K562 (cell line): ENCODE data around the gene ZEB2. TPM values are rescaled to one million over a fixed set of nuclear protein-coding genes. Genes with fewer than 3 reads are reported as not detected.

Source experiments
- BRD9 ChIP-seq: fragments of 450-650 bp; IDR thresholded peaks from 2 replicates; pipeline ENCODE4 v1.6.1; 2018; ENCODE audit warnings: low read depth; ENCODE audit not compliant: partially characterized antibody
- CBX1 ChIP-seq: sonication (generic); IDR thresholded peaks from 2 replicates; pipeline ENCODE4 v1.6.1; 2016; ENCODE audit warnings: antibody characterized with exemption, low read depth, mild to moderate bottlenecking
- FOSL1 ChIP-seq: fragments of 200-800 bp; sonication (Bioruptor generic); conservative IDR thresholded peaks from 2 replicates; pipeline ENCODE4 v1.6.1; 2016; ENCODE audit warnings: missing genetic modification characterization, missing compliant biosample characterization
- FOXJ3 ChIP-seq: sonication (generic); formaldehyde crosslinking; IDR thresholded peaks from 2 replicates; pipeline ENCODE4 v1.4.0; 2020; ENCODE audit warnings: mild to moderate bottlenecking, missing genetic modification reagents
- NBN ChIP-seq: fragments of 450-650 bp; IDR thresholded peaks from 2 replicates; pipeline ENCODE4 v1.6.1; 2016; ENCODE audit warnings: low read depth, mild to moderate bottlenecking
- NCOA1 ChIP-seq: fragments of 450-650 bp; IDR thresholded peaks from 2 replicates; pipeline ENCODE4 v1.6.1; 2016; ENCODE audit warnings: low read depth
- NFYB ChIP-seq: IDR thresholded peaks from 2 replicates; pipeline ENCODE4 v1.6.1; 2011; ENCODE audit warnings: mild to moderate bottlenecking, moderate library complexity; ENCODE audit not compliant: insufficient read length; ENCODE audit errors: extremely low read depth
- NR0B1 ChIP-seq: fragments of 450-650 bp; IDR thresholded peaks from one replicate; pipeline ENCODE4 v1.6.1; 2018; ENCODE audit warnings: mild to moderate bottlenecking, moderate library complexity; ENCODE audit not compliant: partially characterized antibody
- POLR2AphosphoS2 ChIP-seq: IDR thresholded peaks from 2 replicates; pipeline ENCODE4 v1.6.1; 2012; ENCODE audit warnings: low read length, improper control_type of control experiment
- PYGO2 ChIP-seq: fragments of 450-650 bp; IDR thresholded peaks from 2 replicates; pipeline ENCODE4 v1.6.1; 2016; ENCODE audit warnings: mild to moderate bottlenecking, missing genetic modification characterization, moderate library complexity, missing compliant biosample characterization
- SMARCE1 ChIP-seq: fragments of 450-650 bp; IDR thresholded peaks from 2 replicates; pipeline ENCODE4 v1.7.1; 2016; ENCODE audit warnings: mild to moderate bottlenecking
- TEAD1 ChIP-seq, 2 experiments: fragments of 450-650 bp in 1 of 2; sonication (generic) in 1 of 2; formaldehyde crosslinking; IDR thresholded peaks; 2 replicates each; pipeline versions ENCODE4 v1.4.0 to v1.8.0; 2020 to 2022; ENCODE audit warnings: mild to moderate bottlenecking in 2 of 2, missing genetic modification reagents in 1 of 2
- ZBTB2 ChIP-seq: fragments of 450-650 bp; IDR thresholded peaks from 2 replicates; pipeline ENCODE4 v1.6.1; 2016; ENCODE audit warnings: antibody characterized with exemption
- ZNF644 ChIP-seq: fragments of 200-800 bp; sonication (Bioruptor generic); IDR thresholded peaks from 2 replicates; pipeline ENCODE4 v1.6.1; 2016; ENCODE audit warnings: low read depth, missing genetic modification characterization, missing compliant biosample characterization
- polyA plus RNA-seq, 8 experiments: library from polyadenylated mRNA; depleted of rRNA in 4 of 8; stranded (reverse) in 5 of 8; unstranded in 3 of 8; fragments of >200 nt; fragmentation: Nextera tagmentation in 2 of 8; fragmentation: Illumina TruSeq in 1 of 8; extraction: Ambion mirVana in 2 of 8; extraction: Trizol in 1 of 8; gene quantifications; 2 replicates each; pipeline versions ENCODE4 v1.2.1 to v1.2.3, GENCODE V29; 2011 to 2014; ENCODE audit warnings: inconsistent platforms in 1 of 8, missing spikeins in 1 of 8
- total RNA-seq, 7 experiments: library from RNA; depleted of rRNA in 6 of 7; stranded (reverse); fragments of >200 nt in 6 of 7; fragmentation: Illumina TruSeq in 2 of 7; extraction: Trizol in 2 of 7; gene quantifications; 2 replicates each; pipeline versions ENCODE4 v1.2.1 to v1.2.3, GENCODE V29; 2011 to 2021; ENCODE audit warnings: low replicate concordance in 1 of 7
- TF ChIP-seq, protein P1 (sequence below), 2 experiments: fragments of 450-650 bp in 1 of 2; IDR thresholded peaks; 2 replicates each; pipeline ENCODE4 v1.6.1; 2011 to 2017; ENCODE audit warnings: low read depth in 2 of 2, antibody characterized with exemption in 1 of 2, borderline replicate concordance in 1 of 2, low read length in 1 of 2, mild to moderate bottlenecking in 1 of 2, mixed read lengths in 1 of 2; ENCODE audit not compliant: control insufficient read depth in 1 of 2
- TF ChIP-seq, protein P2 (sequence below), 2 experiments: fragments of 450-650 bp; conservative IDR thresholded peaks; 2 replicates each; pipeline ENCODE4 v1.6.1; 2017; ENCODE audit warnings: mild to moderate bottlenecking in 2 of 2, moderate library complexity in 2 of 2
- TF ChIP-seq, protein P3 (sequence below): sonication (generic); formaldehyde crosslinking; IDR thresholded peaks from 2 replicates; pipeline ENCODE4 v1.8.1; 2023; ENCODE audit warnings: mild to moderate bottlenecking, missing genetic modification reagents, moderate library complexity

ZEB2 gene
- total and polyA plus RNA-seq, 9 of the 15 experiments (the other 6 are each of a cell fraction or from before 2014, with no cell fraction given), result 15.1 to 113 (median 72.3) TPM

DNA sequence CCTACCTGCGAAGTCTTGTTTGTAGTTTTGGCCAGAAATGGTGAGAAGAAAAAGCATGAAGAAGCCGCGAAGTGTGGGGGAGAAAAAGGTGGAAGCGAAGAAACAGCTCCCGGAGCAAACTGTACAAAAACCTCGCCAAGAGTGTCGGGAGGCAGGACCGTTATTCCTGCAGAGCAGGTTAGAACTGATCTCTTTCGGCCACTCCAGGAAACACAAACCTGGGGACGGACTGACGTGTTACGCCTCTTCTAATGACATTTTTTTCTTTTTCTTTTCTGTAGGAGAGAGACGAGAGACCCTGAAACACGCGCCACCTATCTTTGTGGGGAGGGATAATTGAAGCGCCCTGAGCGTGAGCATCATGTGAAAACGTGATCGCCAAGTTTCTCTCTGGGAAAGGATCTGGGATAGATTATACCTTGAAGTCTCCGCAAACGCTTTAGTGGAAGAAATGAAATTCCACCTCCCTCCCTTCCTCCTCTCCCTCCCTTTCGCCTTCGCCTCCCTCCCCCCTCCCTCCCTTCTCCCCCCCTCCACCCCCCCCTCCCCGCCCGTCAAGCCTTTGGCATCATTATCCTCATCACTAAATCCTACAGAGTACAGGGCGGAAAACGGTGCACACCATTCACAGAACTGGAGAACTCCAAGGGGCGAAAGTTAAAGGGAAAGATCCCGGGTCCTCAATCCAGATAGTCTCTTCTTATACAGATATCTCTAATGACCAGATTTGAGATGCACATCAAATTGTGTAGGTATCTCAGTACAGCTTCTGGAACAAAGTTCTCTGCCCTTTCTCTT, at the start of gene ZEB2 (continued):
- TF ChIP-seq, protein P1, sequence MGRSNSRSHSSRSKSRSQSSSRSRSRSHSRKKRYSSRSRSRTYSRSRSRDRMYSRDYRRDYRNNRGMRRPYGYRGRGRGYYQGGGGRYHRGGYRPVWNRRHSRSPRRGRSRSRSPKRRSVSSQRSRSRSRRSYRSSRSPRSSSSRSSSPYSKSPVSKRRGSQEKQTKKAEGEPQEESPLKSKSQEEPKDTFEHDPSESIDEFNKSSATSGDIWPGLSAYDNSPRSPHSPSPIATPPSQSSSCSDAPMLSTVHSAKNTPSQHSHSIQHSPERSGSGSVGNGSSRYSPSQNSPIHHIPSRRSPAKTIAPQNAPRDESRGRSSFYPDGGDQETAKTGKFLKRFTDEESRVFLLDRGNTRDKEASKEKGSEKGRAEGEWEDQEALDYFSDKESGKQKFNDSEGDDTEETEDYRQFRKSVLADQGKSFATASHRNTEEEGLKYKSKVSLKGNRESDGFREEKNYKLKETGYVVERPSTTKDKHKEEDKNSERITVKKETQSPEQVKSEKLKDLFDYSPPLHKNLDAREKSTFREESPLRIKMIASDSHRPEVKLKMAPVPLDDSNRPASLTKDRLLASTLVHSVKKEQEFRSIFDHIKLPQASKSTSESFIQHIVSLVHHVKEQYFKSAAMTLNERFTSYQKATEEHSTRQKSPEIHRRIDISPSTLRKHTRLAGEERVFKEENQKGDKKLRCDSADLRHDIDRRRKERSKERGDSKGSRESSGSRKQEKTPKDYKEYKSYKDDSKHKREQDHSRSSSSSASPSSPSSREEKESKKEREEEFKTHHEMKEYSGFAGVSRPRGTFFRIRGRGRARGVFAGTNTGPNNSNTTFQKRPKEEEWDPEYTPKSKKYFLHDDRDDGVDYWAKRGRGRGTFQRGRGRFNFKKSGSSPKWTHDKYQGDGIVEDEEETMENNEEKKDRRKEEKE (IDR thresholded peaks at IDR 0.05; ENCODE audit: borderline replicate concordance in 1 of 2, control insufficient read depth in 1 of 2, low read depth in 2 of 2, low read length in 1 of 2), result peak in 1 of 2 experiments; percentile 92; a peak in 1 of 4 replicates
- TF ChIP-seq NCOA1 (peak; percentile 71; the same call in 1 of the 2 replicates), ZNF644 (no peak), BRD9 (peak; percentile 84), NBN (peak; percentile 85; the same call in 1 of the 2 replicates), NFYB (no peak), POLR2AphosphoS2 (peak; percentile 82), FOSL1 (tag) (peak; percentile 18; the same call in 1 of the 2 replicates), PYGO2 (tag) (no peak), FOXJ3 (no peak), TEAD1 (CRISPR knock-in tag; IDR thresholded peaks at IDR 0.05) (no peak), CBX1 (peak; percentile 54; the same call in 1 of the 2 replicates), ZBTB2 (peak; percentile 81), NR0B1 (no peak), SMARCE1 (peak; percentile 31; the same call in 1 of the 2 replicates)
- TF ChIP-seq, protein P2, sequence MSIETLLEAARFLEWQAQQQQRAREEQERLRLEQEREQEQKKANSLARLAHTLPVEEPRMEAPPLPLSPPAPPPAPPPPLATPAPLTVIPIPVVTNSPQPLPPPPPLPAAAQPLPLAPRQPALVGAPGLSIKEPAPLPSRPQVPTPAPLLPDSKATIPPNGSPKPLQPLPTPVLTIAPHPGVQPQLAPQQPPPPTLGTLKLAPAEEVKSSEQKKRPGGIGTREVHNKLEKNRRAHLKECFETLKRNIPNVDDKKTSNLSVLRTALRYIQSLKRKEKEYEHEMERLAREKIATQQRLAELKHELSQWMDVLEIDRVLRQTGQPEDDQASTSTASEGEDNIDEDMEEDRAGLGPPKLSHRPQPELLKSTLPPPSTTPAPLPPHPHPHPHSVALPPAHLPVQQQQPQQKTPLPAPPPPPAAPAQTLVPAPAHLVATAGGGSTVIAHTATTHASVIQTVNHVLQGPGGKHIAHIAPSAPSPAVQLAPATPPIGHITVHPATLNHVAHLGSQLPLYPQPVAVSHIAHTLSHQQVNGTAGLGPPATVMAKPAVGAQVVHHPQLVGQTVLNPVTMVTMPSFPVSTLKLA (conservative IDR thresholded peaks at IDR 0.05), result peak; percentile 58 to 74; a peak in 3 of 4 replicates
- TF ChIP-seq, protein P3, sequence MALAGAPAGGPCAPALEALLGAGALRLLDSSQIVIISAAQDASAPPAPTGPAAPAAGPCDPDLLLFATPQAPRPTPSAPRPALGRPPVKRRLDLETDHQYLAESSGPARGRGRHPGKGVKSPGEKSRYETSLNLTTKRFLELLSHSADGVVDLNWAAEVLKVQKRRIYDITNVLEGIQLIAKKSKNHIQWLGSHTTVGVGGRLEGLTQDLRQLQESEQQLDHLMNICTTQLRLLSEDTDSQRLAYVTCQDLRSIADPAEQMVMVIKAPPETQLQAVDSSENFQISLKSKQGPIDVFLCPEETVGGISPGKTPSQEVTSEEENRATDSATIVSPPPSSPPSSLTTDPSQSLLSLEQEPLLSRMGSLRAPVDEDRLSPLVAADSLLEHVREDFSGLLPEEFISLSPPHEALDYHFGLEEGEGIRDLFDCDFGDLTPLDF (CRISPR knock-in tag), result no peak
